GM21576 (cell line): ENCODE results near the gene GREB1.

Experiments
- ATAC-seq: cut with Tn5 transposase; IDR thresholded peaks from one replicate; pipeline ENCODE4 v1.9.1; 2021; ENCODE audit warnings: mild to moderate bottlenecking, moderate library complexity; ENCODE audit not compliant: unreplicated experiment

The GREB1 gene

GRCh38 chr2:11679016-11679415 is 145.2 kb downstream of the GREB1 start:
- ATAC-seq: no peak

GRCh38 chr2:11679486-11680181 is 145.8 kb downstream of the GREB1 start:
- ATAC-seq: no peak

- no peak for ATAC-seq
Observed at GRCh38 chr2:11680182-11680900, 146.5 kb downstream of the GREB1 start.

GRCh38 chr2:11680901-11681721 is 147.3 kb downstream of the GREB1 start:
- no peak for ATAC-seq

- ATAC-seq: peak; percentile 45
Observed at GRCh38 chr2:11681722-11682589, 148.1 kb downstream of the GREB1 start.

- ATAC-seq: no peak
Observed at GRCh38 chr2:11682590-11682915, 148.7 kb downstream of the GREB1 start.

GRCh38 chr2:11683476-11683875 is 149.6 kb downstream of the GREB1 start:
- no peak for ATAC-seq

- ATAC-seq: no peak
Observed at GRCh38 chr2:11683966-11684365, 150.1 kb downstream of the GREB1 start.

GRCh38 chr2:11684894-11685460 is 151.1 kb downstream of the GREB1 start:
- no peak for ATAC-seq

- ATAC-seq: no peak
Observed at GRCh38 chr2:11685906-11686470, 152.1 kb downstream of the GREB1 start.

- ATAC-seq: no peak
Observed at GRCh38 chr2:11687736-11688135, 153.9 kb downstream of the GREB1 start.

- peak; percentile 71 for ATAC-seq
Observed at GRCh38 chr2:11688222-11689069, 154.6 kb downstream of the GREB1 start.

- no peak for ATAC-seq
Observed at GRCh38 chr2:11691076-11691660, 157.3 kb downstream of the GREB1 start.
